ENCODE measurements around the gene CDH10. TPM values are rescaled to one million over a fixed set of nuclear protein-coding genes. Genes with fewer than 3 reads are reported as not detected.

The CDH10 gene
- total RNA-seq, 1 donor from 2014 or later: not detected

DNA sequence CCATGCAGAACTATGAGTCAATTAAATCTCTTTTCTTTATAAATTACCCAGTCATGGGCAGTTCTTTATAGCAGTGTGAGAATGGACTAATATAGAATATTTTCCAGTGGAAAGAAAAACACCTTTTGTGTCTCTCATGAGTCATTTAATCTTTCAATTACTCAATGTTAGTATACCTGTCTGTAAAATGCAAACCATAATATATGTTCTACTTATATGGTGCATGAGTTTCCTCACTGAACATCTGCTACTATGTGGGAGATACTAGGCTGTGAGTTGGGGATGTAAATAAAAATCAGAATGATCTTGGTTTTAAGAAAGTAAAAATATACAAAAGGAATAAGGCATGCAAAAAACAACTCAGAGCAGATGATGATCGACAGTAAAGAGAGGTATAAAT lies 15.0 kb downstream of the CDH10 start:
- intact Hi-C loops (cut with micrococcal nuclease): no loop called here
- Mint-ChIP-seq H3K4me3 (no peak overlapping the region), H3K27me3 (no peaks in the 10 kb centered on the region), H3K27ac (no peak overlapping the region), H3K4me1 (no peaks in the 10 kb centered on the region), H3K36me3 (ENCODE audit: low read depth) (no peaks in the 10 kb centered on the region), H3K9me3 (no peaks in the 10 kb centered on the region)
- no peak for DNase-seq

DNA sequence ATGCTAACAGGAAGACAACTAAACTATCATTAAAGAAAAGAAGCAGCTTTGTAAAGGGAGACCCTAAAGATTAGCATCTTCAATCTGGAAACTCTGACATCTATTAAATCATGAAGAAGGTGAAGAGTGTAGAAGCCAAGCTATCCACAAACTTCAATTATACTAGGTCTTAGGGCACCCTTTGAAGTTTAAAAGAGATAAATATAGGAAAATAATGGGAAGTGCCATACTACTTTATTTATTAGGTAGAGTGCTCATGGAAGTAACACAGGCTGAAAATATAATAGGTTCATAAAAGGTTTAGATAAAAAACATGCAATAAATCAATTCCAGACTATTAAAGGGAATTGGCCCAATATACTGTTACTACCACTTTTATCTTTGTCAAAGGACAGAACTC lies 19.9 kb downstream of the CDH10 start:
- H3K27me3 Mint-ChIP-seq: no peaks in the 10 kb centered on the region
- H3K36me3 Mint-ChIP-seq (ENCODE audit: low read depth): no peaks in the 10 kb centered on the region
- intact Hi-C loops (cut with micrococcal nuclease): no loop called here
- H3K9me3 Mint-ChIP-seq: no peaks in the 10 kb centered on the region
- no peak overlapping the region for H3K27ac Mint-ChIP-seq
- DNase-seq: no peak
- no peaks in the 10 kb centered on the region for H3K4me1 Mint-ChIP-seq
- no peak overlapping the region for H3K4me3 Mint-ChIP-seq

DNA sequence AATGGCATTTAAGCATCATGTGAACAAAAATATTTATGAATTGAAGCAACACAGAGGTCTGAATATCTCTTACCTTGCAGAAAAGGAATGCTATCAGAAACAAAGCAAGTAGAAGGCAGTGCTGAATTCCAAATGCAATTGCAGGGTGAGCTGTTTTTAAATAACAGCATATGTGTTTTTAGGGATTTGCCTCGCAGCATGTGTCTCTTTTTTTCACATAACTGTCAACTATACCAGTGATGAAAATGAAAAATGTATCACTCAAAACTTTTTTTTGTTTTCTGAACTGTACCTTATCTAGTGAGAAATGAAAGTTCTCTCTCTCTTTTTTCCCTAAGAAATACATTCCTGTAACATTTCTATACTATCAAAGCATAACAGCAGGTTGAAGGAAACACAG lies 21.2 kb downstream of the CDH10 start:
- intact Hi-C loops (cut with micrococcal nuclease): no loop called here
- no peak overlapping the region for H3K27ac Mint-ChIP-seq
- no peaks in the 10 kb centered on the region for H3K9me3 Mint-ChIP-seq
- no peaks in the 10 kb centered on the region for H3K27me3 Mint-ChIP-seq
- H3K4me3 Mint-ChIP-seq: no peak overlapping the region
- no peaks in the 10 kb centered on the region for H3K4me1 Mint-ChIP-seq
- no peaks in the 10 kb centered on the region for H3K36me3 Mint-ChIP-seq (ENCODE audit: low read depth)
- no peak for DNase-seq

DNA sequence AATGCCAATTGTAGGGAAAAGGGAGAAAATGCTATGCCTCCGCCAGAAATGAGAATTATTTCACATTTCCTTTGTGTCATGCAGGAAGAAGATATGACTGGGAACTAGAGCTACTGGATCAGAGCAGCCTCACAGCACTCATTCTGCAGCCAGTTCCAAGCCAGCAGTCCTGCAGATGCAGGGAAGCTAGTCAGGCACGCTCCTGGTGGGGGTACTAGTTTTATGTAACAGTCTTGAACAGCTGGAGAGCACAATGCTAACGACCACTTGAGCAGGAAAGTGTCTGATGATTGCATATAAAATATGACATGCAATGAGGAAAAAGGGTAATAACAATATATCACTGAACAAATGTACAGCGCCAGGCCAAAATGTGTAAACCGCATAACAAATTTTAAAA lies 21.7 kb downstream of the CDH10 start:
- DNase-seq: no peak

DNA sequence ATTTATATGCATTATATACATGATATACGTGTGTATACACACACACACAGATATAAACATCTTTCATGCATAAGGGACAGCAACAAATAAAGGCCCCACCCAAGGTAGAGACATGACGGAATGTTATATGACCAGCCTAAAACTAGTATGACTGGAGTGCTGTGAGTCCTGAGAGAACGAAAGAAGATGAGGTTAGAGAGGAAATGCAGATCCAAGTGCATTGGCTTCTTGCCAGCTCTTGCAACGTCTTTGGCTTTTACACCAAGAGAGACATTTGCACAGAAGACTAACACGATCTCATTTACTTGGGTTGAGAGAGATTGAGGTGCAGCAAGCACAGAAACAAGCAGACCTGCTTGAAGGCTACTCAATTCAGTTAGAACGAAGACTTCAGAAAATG lies 23.0 kb downstream of the CDH10 start:
- H3K4me1 Mint-ChIP-seq: no peaks in the 10 kb centered on the region
- DNase-seq: no peak
- no peak overlapping the region for H3K27ac Mint-ChIP-seq
- intact Hi-C loops (cut with micrococcal nuclease): no loop called here
- no peak overlapping the region for H3K4me3 Mint-ChIP-seq
- no peaks in the 10 kb centered on the region for H3K27me3 Mint-ChIP-seq
- H3K9me3 Mint-ChIP-seq: no peaks in the 10 kb centered on the region
- no peaks in the 10 kb centered on the region for H3K36me3 Mint-ChIP-seq (ENCODE audit: low read depth)

More for the DNA sequence above, 21.7 kb downstream of the CDH10 start:
- no peaks in the 10 kb centered on the region for H3K9me3 Mint-ChIP-seq
- no peak overlapping the region for H3K27ac Mint-ChIP-seq
- no peaks in the 10 kb centered on the region for H3K27me3 Mint-ChIP-seq
- no peaks in the 10 kb centered on the region for H3K36me3 Mint-ChIP-seq (ENCODE audit: low read depth)
- intact Hi-C loops (cut with micrococcal nuclease): no loop called here
- no peaks in the 10 kb centered on the region for H3K4me1 Mint-ChIP-seq
- no peak overlapping the region for H3K4me3 Mint-ChIP-seq

DNA sequence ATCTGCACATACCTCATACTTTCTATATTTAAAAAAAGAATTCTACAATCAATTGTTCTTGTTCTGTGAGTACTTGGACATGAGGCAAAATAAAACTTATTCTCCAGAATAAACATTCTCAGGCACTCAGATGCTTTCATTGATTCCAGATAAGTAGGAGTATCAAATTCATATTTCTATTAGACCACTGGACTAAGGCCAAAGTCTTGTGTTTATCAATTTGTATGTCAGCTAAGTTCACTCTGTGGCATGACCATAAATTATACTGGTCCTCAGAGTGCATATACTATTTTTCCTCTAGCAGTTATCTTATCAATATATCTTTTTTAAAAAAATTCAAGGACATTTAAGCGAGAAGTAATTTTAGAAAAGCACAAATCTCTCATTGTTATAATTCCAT lies 28.2 kb downstream of the CDH10 start:
- no peak for DNase-seq
- no peak overlapping the region for H3K4me3 Mint-ChIP-seq
- H3K36me3 Mint-ChIP-seq (ENCODE audit: low read depth): no peaks in the 10 kb centered on the region
- peaks cover 3% of the 10 kb centered on the region for H3K9me3 Mint-ChIP-seq
- H3K27ac Mint-ChIP-seq: no peak overlapping the region
- no peaks in the 10 kb centered on the region for H3K4me1 Mint-ChIP-seq
- H3K27me3 Mint-ChIP-seq: no peaks in the 10 kb centered on the region
- intact Hi-C loops (cut with micrococcal nuclease): no loop called here

DNA sequence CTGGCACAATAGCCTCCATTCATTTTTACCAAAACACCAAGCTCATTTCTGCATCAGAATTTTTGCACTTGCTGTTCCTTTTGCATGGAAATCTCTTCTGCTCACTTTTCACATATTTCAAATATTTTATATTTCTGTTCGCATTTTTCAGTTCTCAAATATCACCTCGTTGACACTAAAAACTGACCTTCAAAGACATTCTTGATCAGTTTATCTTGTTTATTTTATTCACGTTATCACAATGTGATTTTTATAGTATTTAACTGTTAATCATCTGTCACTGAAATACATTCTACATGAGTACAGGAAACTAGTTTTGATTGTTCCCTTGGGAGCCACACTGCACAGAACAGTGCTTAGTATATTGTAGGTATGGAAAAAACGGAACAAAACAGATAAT lies 29.6 kb downstream of the CDH10 start:
- H3K36me3 Mint-ChIP-seq (ENCODE audit: low read depth): no peaks in the 10 kb centered on the region
- no peak overlapping the region for H3K27ac Mint-ChIP-seq
- no peaks in the 10 kb centered on the region for H3K4me1 Mint-ChIP-seq
- H3K9me3 Mint-ChIP-seq: peaks cover 3% of the 10 kb centered on the region
- intact Hi-C loops (cut with micrococcal nuclease): no loop called here
- H3K4me3 Mint-ChIP-seq: no peak overlapping the region
- no peak for DNase-seq
- no peaks in the 10 kb centered on the region for H3K27me3 Mint-ChIP-seq

DNA sequence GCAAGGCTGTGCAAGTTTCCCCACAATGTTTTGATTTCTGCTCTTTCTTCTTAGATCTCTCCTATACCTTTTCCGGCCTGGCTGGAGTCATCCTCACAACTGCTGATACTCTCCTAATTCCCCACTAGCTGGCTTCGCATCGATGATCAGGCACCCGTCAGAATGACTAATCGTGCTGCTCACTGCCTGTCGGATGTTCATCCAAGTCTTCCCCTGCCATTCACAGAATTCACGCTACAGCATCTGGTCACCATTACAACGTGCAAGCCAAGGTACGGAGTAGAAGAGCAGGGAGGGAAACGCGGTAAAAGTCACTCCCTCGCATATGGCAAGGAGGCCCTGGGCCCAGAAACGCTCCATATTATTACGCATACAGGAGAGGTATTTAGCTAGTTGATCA lies 35.1 kb downstream of the CDH10 start:
- Mint-ChIP-seq H3K27me3 (no peaks in the 10 kb centered on the region), H3K9me3 (peaks cover 7% of the 10 kb centered on the region), H3K27ac (no peak overlapping the region), H3K4me3 (no peak overlapping the region), H3K4me1 (no peaks in the 10 kb centered on the region), H3K36me3 (ENCODE audit: low read depth) (no peaks in the 10 kb centered on the region)
- intact Hi-C loops (cut with micrococcal nuclease): no loop called here
- no peak for DNase-seq

DNA sequence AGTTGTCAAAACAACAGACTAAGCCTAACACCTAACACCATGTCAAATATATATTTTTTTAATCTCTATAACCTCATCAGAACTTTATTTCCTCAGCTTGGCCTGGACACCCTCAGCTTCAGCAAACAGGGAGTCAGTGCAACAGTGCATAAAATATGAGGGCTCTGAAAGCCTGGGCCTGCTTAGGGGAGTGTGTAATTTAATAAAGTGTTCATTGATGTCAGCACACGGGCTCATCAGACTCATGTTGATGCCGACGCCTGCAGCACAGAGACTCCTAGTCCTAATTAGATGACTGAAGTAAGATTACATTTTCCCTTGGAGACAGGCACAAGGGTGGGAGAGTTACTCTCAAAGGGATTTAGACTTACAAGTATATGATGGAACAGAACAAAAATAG lies 37.8 kb downstream of the CDH10 start:
- Mint-ChIP-seq H3K4me3 (no peak overlapping the region), H3K27ac (no peak overlapping the region), H3K27me3 (no peaks in the 10 kb centered on the region), H3K36me3 (ENCODE audit: low read depth) (no peaks in the 10 kb centered on the region), H3K9me3 (peaks cover 7% of the 10 kb centered on the region), H3K4me1 (no peaks in the 10 kb centered on the region)
- intact Hi-C loops (cut with micrococcal nuclease): no loop called here
- no peak for DNase-seq

DNA sequence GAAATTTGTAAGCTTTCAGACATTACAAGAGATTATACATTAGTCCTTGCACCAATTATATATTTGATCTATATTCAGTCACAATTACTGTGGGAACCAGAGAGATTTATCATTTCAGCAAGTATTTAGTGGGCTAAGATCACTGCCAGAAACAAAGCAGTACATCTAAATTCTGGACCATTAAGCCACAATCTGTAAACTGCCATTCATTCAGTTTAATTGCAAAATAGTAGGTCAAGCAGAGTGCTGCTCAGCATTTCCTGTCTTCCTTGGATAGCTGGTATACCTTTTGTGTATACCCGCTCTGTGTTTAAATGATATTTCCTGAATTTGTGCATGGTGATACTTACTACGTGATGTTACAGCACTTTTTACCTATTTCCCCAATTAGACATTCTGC lies 42.6 kb downstream of the CDH10 start:
- DNase-seq: no peak
- no peaks in the 10 kb centered on the region for H3K36me3 Mint-ChIP-seq (ENCODE audit: low read depth)
- H3K4me1 Mint-ChIP-seq: no peaks in the 10 kb centered on the region
- intact Hi-C loops (cut with micrococcal nuclease): no loop called here
- H3K27me3 Mint-ChIP-seq: no peaks in the 10 kb centered on the region
- peaks cover 2% of the 10 kb centered on the region for H3K9me3 Mint-ChIP-seq
- no peak overlapping the region for H3K4me3 Mint-ChIP-seq
- H3K27ac Mint-ChIP-seq: no peak overlapping the region

DNA sequence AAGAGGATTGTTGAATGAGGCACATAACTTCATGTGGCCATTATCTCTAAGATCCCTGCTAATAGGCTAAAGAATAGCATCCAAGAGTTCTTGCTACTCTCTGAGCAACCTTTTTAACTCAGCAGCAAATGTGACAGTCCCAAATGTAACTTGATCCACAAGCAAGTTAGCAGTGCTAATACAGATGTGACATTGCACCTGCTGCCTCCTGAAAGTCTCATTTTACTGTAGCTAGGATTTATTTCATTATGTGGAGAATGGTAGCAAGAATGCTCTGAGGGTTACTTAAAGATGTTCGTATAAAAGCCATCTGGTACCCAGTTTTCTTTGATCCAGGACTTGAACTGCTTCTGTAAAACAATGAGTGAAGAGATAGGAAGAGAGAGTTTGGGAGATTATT lies 45.8 kb downstream of the CDH10 start:
- DNase-seq: no peak
- H3K9me3 Mint-ChIP-seq: peaks cover 3% of the 10 kb centered on the region
- intact Hi-C loops (cut with micrococcal nuclease): no loop called here
- H3K36me3 Mint-ChIP-seq (ENCODE audit: low read depth): no peaks in the 10 kb centered on the region
- H3K4me1 Mint-ChIP-seq: no peaks in the 10 kb centered on the region
- no peak overlapping the region for H3K27ac Mint-ChIP-seq
- no peak overlapping the region for H3K4me3 Mint-ChIP-seq
- H3K27me3 Mint-ChIP-seq: no peaks in the 10 kb centered on the region

DNA sequence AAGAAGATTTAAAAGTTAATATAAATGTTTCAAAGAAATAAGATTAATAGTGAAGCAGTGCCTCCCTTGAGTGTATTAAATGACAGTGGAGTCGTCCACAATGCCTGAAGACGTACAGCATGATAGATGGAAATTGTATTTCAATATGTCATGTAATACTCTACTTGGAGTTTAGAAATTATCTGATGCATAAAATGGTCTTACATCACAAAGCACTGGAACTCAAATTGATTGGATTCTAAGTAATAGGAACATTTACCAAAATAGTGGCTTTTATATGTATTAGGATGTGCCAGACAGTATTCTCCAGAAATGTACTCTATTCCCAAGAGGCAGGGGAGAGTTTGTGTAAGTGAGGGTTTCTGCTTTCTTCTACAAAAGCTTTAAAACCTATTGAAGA lies 49.4 kb downstream of the CDH10 start:
- intact Hi-C loops (cut with micrococcal nuclease): no loop called here

DNA sequence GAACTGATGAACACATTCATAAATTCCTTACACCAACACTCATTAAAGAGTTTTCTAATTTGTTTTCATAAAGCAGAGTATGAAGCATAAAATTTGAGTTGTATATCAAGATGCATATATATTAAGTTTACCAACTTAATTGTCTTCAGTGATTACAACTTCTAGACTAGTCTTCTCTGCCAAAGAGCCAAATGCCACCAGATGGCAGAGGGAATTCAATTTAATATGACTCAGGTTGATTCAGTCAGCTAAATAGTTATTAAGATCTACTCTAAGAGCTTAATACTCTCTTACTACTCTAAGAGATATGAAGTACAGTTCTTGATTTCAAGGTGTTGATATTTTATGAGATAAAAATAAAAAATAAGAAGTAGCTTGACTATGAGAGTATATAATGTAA lies 53.4 kb downstream of the CDH10 start:
- H3K36me3 Mint-ChIP-seq (ENCODE audit: low read depth): no peaks in the 10 kb centered on the region
- H3K9me3 Mint-ChIP-seq: no peaks in the 10 kb centered on the region
- intact Hi-C loops (cut with micrococcal nuclease): no loop called here
- no peak overlapping the region for H3K4me3 Mint-ChIP-seq
- no peak for DNase-seq
- H3K4me1 Mint-ChIP-seq: no peaks in the 10 kb centered on the region
- H3K27ac Mint-ChIP-seq: no peak overlapping the region
- no peaks in the 10 kb centered on the region for H3K27me3 Mint-ChIP-seq

More for the DNA sequence above, 49.4 kb downstream of the CDH10 start:
- Mint-ChIP-seq H3K4me1 (no peaks in the 10 kb centered on the region), H3K4me3 (no peak overlapping the region), H3K27me3 (no peaks in the 10 kb centered on the region), H3K36me3 (ENCODE audit: low read depth) (no peaks in the 10 kb centered on the region), H3K27ac (no peak overlapping the region), H3K9me3 (peaks cover 3% of the 10 kb centered on the region)
- no peak for DNase-seq

DNA sequence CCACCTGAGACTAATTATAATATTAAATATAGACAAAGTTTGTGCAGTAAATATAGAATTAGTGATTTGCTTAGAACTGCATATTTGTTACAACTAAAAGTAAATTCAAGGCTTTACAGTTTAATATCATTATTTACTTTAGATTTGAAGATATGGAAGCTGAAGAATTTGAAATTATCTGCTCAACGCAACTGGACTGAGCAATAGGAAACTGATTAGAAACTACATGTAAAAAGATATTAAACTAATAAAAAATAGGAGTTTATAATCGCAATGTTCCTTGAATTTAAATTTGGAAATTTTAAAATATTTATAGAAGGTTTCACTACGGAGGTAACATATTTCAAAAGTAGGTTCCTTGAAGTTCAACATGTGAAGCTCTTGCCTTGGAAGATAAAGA lies 55.2 kb downstream of the CDH10 start:
- H3K9me3 Mint-ChIP-seq: no peaks in the 10 kb centered on the region
- no peak overlapping the region for H3K4me3 Mint-ChIP-seq
- H3K4me1 Mint-ChIP-seq: no peaks in the 10 kb centered on the region
- no peaks in the 10 kb centered on the region for H3K36me3 Mint-ChIP-seq (ENCODE audit: low read depth)
- no peaks in the 10 kb centered on the region for H3K27me3 Mint-ChIP-seq
- intact Hi-C loops (cut with micrococcal nuclease): no loop called here
- no peak for DNase-seq
- H3K27ac Mint-ChIP-seq: no peak overlapping the region

DNA sequence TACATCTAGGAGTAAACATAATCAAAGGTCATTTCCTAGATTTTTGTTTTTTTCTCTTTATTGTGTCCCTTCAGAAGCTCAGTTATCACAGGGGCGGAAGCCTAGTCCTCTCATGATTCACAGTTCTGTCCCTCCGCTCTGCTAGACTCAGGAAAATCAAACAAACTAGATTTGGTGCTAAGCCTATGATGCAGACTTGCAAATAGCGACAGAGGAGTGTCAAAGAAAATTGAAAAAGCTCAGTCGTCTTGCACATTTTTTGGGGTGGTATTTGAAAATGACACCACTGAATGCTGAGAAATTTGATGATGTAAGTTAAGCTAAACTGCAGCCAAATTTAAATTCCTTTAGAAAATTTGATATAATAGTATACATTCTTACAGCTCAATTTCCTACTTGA lies 59.0 kb downstream of the CDH10 start:
- intact Hi-C loops (cut with micrococcal nuclease): no loop called here
- no peak for DNase-seq
- Mint-ChIP-seq H3K27ac (no peak overlapping the region), H3K36me3 (ENCODE audit: low read depth) (no peaks in the 10 kb centered on the region), H3K27me3 (no peaks in the 10 kb centered on the region), H3K4me1 (no peaks in the 10 kb centered on the region), H3K4me3 (no peak overlapping the region), H3K9me3 (peaks cover 7% of the 10 kb centered on the region)

DNA sequence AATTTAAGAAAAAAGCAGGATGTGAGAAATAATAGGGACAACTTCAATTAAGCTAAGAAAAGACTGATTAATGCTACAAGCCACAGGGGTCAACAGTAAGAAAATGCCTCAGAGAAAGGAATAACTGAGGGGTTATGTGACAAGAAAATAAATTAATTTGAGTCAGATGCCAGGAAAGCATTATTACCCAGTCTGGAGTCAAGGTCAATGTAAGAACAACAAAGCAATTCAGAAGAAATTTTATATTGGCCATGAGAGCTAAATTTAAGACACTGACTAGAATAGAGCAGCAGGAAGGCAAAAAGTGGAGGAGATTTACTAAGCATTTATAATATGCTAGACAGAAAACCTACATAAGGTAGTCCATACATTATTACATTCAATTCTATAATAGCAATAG lies 73.5 kb downstream of the CDH10 start:
- Mint-ChIP-seq H3K27me3 (no peaks in the 10 kb centered on the region), H3K4me3 (no peak overlapping the region), H3K9me3 (peaks cover 17% of the 10 kb centered on the region), H3K4me1 (no peaks in the 10 kb centered on the region), H3K27ac (no peak overlapping the region), H3K36me3 (ENCODE audit: low read depth) (no peaks in the 10 kb centered on the region)
- intact Hi-C loops (cut with micrococcal nuclease): no loop called here
- DNase-seq: no peak
